GM12872 (cell line): ENCODE results near the gene MALT1.

Source experiments
- TF ChIP-seq, protein P1 (sequence below): IDR thresholded peaks from 3 replicates; pipeline ENCODE4 v1.5.1; 2011; ENCODE audit warnings: low read depth, mild to moderate bottlenecking, low read length, moderate library complexity; ENCODE audit not compliant: insufficient read depth

MALT1 gene

DNA sequence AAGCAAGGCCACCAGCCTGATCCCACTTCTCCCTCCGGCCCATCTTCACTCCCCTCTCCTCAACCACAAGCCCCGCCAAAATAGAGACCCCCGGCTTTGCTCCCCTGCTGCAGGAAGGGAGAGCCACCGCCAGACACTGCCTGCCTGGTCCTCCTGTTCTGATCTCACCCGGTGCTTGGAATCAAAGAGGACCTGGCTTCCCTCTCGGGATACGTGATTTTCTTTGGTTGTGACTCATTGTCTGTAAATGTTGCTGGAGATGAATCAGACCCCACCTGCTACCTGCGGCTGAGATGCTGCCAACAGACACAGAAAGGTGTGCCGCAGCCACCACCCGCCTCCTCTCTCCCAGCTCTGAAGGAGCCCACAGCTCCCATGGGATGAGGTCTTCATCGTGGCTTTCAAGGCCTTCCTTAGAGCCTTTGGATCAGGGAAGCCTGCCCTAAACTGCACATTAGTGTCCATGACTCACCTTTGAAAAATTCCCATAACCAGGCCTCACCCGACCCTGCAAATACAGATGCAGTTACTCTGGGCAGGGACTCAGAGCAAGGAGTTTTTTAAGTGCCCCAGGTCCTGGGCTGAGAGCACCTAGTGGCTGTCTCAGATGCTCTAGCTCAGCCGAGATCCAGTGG is 114.0 kb downstream of the MALT1 start:
- TF ChIP-seq, protein P1, sequence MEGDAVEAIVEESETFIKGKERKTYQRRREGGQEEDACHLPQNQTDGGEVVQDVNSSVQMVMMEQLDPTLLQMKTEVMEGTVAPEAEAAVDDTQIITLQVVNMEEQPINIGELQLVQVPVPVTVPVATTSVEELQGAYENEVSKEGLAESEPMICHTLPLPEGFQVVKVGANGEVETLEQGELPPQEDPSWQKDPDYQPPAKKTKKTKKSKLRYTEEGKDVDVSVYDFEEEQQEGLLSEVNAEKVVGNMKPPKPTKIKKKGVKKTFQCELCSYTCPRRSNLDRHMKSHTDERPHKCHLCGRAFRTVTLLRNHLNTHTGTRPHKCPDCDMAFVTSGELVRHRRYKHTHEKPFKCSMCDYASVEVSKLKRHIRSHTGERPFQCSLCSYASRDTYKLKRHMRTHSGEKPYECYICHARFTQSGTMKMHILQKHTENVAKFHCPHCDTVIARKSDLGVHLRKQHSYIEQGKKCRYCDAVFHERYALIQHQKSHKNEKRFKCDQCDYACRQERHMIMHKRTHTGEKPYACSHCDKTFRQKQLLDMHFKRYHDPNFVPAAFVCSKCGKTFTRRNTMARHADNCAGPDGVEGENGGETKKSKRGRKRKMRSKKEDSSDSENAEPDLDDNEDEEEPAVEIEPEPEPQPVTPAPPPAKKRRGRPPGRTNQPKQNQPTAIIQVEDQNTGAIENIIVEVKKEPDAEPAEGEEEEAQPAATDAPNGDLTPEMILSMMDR = no peak

DNA sequence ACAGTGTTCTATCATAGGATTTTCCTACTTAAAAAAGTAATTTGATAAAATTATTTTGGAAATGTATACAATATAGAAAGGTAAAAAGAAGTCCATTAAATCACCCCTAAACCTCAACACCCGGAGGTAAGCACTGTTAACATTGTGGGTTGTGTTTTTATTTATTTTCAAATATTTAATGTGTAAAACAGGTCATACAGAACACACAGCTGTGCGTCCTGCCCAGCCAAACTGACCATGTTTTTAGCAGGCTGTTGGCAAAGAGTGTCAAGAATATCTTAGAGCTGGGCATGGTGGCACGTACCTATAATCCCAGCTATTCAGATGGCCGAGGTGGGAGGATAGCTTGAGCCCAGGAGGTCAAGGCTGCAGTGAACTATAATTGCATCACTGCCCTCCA is 114.6 kb downstream of the MALT1 start:
- TF ChIP-seq, protein P1 = no peak

DNA sequence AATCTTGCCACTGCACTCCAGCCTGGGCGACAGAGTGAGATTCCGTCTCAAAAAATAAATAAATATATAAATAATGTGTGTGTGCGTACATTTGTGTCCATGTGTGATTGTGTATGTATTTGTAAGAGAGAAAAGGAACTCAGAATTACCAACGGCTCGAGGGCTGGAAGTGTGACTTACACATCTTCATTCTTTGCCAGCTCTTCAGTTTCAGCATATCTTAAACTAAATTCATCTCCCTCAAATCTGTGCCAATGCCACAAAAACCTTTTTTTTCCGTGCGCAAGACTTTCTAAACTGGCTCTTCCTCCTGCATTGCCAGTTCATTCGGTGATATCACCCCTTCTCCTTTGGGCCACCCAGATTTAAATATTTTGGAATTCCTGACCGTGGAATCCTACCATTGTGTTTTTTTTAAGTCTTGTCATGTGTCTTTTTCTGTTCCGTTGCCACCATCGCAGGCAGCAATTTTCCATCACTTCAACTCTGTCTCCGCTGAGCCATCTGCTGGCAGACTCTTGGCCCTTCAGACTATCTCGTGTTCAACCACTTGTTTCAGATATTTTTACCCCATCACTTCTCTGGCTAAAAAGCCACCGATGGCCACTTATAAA is 116.4 kb downstream of the MALT1 start:
- TF ChIP-seq, protein P1 = no peak

DNA sequence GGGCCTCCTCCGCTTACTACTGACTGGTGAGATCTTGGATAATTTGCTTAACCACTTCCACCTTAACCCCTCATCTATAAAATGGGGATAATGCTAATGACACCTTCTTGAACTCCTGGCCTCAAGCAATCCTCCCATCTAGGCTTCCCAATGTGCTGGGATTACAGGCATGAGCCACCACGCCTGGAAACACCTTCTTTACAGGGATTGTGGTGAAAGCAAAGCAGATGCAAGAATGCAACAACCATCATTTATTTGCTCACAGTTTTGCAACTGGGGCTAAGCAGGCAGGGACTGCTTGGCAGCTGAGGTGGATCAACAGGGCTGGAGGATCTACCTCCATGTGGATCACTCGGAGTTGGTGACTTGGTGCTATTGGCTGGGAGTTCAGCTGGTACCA is 117.2 kb downstream of the MALT1 start:
- TF ChIP-seq, protein P1 = no peak

DNA sequence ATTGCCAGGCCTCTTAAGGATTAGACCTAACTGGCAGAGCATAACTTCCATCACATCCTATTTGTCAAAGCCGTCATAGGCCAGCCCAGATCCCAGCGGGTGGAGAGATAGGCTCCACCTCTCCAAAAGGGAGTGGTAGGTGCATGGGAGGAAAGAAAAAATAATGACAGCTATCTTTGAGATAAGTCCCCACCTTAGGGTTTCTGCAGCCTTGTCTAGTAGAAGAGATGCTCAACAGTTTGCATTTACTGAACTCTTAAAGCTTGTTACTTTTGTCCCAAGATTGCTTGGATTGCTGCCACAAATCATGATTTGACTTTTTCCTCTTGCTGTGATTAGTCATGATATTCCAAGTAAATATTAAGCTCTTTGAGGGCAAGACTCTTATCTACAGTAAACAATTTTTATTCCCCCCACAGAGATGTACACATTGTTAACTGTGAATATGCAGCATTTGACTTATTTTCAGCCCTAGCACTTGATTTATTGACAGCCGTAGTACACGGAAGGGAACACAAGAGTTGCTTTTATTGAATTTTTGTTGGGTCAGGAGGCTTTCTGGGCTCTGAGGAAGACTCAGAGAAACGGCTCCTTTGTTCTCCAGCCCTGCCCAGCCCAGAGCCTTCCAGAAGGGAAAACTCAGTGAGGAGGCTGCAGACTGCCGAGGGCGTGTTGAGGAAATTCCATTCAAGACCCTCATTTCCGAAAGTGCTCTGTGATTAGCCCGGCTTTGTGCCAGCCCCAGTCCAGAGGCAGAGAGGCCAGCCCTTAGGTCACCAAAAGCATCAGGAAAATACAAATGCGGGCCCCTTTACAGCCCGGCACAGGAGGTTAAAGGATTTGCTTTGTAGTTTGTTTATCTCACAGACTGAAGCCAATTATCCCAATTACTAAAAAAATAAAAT is 118.0 kb downstream of the MALT1 start:
- TF ChIP-seq, protein P1 = no peak

DNA sequence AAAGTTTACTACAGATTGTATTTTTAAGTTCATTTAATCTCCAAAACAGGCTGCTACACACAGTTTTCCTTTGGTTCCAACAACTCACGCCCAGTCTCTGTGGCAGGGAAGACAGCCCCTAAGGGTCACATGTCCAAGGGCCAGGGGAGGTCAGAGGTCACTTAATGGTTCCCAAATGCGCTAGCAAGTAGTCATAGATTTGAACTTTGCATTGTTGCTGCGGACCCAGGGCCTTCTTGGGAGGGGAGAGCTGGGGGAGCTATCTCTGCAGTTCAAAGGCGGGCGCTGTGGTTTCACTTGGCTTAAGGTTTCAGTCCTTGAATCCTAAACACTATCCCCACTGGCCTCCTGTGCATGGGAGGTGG is 118.6 kb downstream of the MALT1 start:
- TF ChIP-seq, protein P1 = no peak

DNA sequence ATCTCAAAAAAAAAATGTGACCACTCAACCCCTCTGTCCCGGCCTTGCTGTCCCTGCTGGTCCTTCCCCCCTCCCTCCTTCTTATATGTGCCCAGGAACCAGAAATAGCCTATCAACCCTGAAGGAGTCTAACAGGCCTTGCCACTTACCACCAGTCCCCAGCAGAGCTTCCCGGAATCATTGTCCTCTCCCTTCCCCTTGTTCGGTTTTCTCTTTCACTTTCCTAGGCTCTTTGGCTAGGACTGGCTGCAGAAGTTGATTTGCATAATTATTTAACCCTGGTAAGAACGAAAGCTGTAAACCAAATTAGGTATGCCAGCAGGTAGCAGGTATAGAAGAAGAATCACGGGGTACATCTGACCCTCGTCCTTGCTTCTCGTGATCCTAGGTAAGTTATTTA is 120.8 kb downstream of the MALT1 start:
- TF ChIP-seq, protein P1 = no peak
